ENCODE data around the gene UBE2L3.
A peak's percentile ranks its signal among the peaks of the same experiment; 100 is the strongest.
"Not testable (repeated sequence)": the region's sequence is repeated elsewhere in the genome, so short reads cannot be mapped to it uniquely, and the experiment has no call there.

The UBE2L3 gene

DNA sequence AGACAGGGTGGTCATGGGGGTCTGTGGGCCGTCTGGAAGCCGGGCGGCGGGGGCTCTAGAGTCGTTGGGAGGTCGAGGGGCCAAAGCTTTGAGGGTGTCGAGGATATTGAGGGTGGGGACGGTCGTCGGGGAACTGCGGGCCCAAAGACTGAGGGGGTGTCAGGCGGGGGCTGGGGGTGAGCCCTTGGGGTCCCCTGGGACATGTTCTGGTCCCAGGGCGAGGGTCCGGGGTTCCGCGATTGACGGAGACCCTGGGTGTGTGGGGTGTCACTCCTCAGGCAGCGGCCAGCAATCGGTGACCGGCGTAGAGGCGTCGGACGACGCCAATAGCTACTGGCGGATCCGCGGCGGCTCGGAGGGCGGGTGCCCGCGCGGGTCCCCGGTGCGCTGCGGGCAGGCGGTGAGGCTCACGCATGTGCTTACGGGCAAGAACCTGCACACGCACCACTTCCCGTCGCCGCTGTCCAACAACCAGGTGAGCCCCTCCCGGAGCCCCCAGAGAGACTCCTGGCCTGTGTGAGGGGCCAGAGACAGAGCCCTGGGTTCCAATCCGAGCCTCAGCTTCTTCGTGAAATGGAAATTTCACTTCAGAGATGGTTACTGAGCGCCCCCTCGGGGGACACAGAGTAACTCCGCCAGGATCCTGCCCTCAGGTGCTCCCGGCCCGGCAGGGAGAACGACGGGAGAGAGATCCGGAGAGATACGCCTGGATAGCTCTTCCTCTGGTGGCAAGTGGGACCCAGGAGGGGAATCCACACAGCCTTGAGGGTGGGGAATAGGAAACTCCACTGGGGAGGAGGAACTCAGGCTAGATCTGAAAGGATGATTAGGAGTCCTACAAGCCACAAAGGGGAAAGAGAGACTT lies 75.3 kb downstream of the UBE2L3 start:
- peak in 1 of 2 donors; percentile 42 for DNase-seq (ENCODE audit: low read depth in 1 of 2, low spot score in 1 of 2)

- no peak for DNase-seq (ENCODE audit: low read depth in 1 of 2, low spot score in 1 of 2)
Observed at GRCh38 chr22:21643533-21644357, 76.2 kb downstream of the UBE2L3 start.

GRCh38 chr22:21645513-21645912 lies 78.0 kb downstream of the UBE2L3 start:
- DNase-seq (ENCODE audit: low read depth in 1 of 2, low spot score in 1 of 2), result not testable (repeated sequence)

DNA sequence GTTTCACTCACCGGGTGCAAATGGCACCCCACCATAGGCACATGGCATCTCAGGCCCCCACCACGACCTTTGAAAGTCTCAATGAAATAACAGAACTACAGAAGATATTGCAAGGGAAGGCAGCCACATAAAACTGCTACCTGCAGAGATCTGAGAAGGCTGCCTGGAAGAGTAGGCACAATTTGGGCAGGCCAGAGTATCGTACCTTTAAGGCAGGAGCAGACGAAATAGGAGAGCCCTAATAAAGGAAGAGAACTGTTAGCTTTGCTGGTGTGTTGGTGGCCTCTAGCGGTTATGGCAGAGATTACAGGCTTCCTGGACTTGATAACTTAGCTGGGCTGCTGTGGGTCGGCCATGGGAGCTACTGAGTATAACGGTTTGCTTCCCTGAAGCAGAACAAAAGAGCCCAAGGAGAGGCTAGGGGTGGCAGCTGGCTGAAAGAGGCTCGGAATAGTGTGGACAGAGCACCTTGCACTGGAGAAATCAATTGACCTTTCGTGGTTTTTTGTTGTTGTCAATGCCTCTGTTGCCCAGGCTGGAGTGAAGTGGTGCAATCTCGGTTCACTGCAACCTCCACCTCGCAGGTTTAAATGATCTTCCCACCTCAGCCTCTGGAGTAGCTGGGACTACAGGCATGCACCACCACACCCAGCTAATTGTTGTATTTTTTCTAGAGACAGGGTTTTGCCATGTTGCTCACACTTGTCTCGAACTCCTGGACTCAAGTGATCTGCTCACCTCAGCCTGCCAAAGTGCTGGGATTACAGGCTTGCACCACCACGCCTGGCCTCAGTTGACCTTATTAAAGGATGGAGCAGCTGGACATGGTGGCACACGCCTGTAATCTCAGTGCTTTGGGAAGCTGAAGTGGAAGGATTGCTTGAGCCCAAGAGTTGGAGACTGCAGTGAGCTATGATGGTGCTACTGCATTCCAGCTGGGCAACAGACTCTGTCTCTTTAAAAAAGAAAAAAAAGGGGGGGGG lies 79.4 kb downstream of the UBE2L3 start:
- DNase-seq (ENCODE audit: low read depth in 1 of 2, low spot score in 1 of 2), result peak; percentile 55 to 59

DNA sequence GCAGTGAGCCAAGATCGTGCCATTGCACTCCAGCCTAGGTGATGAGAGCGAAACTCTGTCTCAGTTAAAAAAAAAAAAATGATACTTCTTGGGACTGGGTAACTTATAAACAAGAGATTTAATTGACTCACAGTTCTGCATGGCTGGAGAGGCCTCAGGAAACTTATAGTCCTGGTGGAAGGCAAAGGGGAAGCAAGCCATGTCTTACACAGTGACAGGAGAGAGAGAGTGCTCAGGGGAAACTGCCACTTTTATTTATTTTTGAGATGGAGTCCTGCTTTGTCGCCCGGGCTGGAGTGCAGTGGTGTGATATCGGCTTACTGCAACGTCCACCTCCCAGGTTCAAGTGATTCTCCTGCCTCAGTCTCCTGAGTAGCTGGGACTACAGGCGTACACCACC lies 82.8 kb downstream of the UBE2L3 start:
- DNase-seq (ENCODE audit: low read depth in 1 of 2, low spot score in 1 of 2), result no peak

DNA sequence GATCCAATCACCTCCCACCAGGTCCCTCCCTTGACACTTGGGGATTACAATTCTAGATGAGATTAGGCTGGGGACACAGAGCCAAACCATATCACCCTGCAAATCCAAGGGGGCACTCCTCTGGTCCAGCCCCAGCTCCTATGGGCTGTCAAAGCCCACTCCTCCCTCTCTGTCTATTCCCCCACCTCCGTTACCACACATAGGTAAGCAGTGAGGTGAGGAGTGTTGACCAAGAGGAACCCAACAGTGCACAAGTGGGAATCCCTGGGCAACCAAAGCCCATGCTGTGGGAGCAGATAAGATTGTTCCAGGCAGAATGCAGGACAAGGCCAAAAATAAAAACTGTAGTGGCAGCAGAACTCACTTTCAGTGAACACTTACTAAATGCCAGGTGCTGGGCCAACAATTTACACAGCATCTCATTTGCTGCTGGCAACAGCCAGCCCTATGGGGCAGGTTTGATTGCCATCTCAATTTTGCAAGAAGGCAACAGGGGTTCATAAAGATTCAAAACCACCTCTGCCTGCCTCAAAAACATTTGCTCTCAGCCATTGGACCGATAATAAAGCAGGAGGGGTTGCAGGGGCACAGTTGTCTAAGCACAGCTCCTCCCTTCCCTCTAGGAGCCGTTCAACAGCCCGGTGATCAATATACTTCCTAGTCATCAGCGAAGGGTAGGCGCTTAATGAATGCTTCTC lies 83.5 kb downstream of the UBE2L3 start:
- DNase-seq (ENCODE audit: low read depth in 1 of 2, low spot score in 1 of 2), result no peak

- no peak for DNase-seq (ENCODE audit: low read depth in 1 of 2, low spot score in 1 of 2)
Observed at GRCh38 chr22:21651521-21652009, 84.1 kb downstream of the UBE2L3 start.

GRCh38 chr22:21652010-21652546 lies 84.6 kb downstream of the UBE2L3 start:
- peak; percentile 61 to 71 for DNase-seq (ENCODE audit: low read depth in 1 of 2, low spot score in 1 of 2)

DNA sequence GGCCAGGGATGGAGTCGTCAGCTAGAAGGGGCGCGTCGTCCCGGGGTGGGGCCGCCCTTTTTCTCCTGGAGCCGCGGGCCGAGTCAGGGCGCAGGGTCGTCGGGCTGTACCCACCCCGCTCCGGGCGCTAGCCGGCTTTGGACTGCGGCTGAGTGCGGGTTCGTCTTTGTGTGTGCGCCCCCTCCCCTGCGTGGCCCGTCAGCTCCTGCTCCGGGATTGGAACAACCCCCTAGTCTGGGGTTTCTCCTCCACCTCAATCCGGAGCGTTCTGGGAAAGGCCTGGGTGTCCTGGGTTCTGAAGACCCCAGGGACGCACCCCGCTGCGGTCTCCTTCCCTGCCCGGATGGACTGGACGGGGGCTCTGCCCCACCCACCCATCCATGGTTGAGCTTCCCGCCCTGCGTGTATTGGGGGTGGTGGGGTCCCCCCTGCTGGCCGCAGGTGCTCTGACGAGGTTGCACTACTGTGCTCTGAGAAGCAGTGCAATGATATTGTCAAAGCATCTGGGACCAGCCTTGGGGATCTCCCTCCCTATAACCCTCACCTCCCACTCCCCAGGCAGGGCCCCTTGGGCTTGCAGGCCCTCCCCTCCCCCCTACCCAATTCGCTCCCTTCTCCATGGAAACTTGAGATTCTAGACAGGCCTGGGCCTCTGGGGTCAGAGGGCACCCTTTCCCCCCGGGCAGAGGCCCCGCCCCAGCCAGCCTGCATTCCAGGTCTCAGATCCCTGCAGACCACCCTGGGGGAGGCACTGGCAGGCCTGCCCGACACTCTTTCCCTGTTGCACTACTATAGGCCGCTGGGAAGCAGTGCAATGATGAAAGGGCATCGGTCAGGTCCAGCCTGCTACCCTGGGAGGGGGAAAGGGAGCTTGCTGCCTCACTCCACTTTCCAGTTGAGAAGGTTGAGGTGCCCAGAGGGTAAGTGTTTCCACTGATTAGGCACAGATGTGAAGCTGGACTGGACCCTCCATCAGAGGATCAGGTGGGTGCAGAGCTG lies 85.3 kb downstream of the UBE2L3 start:
- DNase-seq (ENCODE audit: low read depth in 1 of 2, low spot score in 1 of 2), result no peak

DNA sequence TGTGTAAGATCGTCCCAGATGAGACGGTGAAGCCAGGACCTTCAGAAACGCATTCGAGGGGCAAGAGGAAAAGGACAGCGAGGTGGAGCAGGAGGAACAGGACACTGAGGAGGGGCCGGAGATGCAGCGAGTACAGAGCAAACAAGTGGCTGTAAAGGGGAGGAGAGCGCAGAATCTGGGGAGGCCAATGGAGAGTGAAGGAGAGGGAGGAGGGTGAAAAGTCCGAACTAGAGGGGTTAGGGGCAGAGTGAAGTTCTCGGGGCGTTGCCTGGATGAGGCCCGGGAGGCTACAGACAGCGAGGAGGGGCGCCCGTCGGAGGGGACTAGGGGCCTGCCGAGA lies 89.5 kb downstream of the UBE2L3 start:
- no peak for DNase-seq (ENCODE audit: low read depth in 1 of 2, low spot score in 1 of 2)

DNA sequence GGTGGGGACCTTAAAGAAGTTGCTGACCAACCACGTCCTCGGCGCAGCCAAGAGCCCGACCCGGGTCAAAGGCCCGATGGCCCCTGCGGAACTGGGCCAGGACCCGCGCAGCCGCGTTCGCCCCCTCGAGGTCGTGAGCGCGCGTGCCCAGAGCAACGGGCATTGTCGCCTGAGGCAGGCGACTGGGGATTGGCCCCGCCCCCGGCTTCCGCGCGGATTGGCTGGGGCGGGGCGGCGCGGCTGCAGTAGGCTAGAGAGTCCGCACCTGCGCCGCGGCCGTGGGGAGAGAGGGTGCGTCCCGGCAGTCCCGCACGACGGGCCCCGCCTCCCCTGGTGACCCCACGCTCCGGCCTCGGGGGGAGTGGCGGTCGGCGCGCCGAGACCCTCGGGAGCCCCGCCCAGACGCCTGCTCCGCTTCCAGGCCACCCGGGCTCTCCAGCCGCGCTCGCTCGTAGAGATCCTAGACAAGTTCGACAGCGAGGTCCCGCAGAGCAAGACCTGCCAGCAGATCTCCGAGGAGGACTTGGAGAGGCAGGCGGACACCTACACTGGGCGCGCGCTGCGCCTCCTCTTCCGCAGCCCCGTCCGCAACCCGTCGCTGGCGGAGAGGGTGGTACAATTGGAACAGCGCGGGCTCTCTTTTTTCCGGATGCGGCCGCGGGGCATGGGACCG lies 90.0 kb downstream of the UBE2L3 start:
- DNase-seq (ENCODE audit: low read depth in 1 of 2, low spot score in 1 of 2), result peak; percentile 48 to 71

DNA sequence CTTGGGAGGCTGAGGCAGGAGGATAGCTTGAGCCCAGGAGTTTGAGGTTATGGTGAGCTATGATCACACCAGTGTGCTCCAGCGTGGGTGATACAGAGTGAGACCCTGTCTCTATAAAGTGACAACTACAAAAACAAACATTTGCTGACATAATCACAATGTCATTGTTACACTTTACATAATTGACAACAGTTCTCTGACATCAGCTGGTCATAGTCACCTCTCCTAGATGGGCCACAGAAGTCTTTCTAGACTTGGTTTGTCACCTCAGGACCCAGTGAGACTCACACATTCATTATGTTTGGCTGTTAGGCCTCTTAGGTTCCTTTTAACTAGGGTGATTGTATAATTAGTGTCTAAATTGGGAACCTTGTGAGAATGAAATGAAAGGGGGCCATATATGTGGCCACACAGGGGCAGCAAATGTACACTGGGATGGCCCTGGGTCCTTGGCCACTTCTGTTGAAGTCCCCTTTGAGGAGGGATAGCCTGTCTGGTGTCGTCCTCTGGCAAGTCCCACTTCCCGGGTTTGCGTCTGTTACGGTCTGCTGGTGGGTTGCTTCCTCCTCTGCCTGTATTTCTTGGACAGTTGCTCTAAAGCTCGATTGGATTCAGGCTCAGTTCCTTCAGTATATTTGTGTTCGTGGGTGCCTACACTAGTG lies 92.5 kb downstream of the UBE2L3 start:
- no peak for DNase-seq (ENCODE audit: low read depth in 1 of 2, low spot score in 1 of 2)

GRCh38 chr22:21660904-21661303 lies 93.4 kb downstream of the UBE2L3 start:
- no peak for DNase-seq (ENCODE audit: low read depth in 1 of 2, low spot score in 1 of 2)

DNA sequence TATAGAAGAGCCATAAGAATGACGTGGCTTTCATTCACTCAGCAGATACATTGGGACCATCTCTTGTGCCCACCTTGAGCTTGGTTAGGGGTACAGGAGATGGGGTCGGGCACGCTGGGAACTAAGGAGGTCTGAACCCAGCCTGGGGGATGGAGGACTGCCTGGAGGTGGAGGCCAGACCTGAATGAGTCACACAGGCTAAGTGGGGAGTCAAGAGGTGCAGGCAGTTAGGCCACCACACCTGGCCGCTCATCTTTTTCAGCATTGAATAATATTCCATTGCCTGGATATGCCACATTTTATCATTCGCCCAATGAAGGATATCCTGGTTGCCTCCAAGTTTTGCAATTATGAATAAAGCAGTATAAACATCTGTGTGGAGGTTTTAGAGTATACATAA lies 94.5 kb downstream of the UBE2L3 start:
- no peak for DNase-seq (ENCODE audit: low read depth in 1 of 2, low spot score in 1 of 2)

DNA sequence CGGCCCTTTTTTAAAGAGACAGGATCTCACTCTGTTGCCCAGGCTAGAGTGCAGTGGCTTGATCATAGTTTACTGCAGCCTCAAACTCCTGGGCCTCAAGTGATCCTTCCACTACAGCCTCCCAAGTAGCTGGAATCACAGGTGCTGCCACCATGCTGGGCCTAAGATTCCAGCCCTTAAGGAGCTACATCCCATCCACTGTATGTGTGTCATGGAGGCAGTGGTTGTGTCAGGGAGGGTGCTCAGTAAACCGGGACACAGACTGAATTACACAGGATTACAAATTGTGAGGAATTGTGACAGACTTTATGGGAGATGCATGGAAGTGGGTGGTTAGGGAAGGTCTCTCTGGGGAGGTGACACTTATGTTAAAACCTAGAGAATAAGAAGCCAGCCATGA lies 96.2 kb downstream of the UBE2L3 start:
- DNase-seq (ENCODE audit: low read depth in 1 of 2, low spot score in 1 of 2), result no peak

- DNase-seq (ENCODE audit: low read depth in 1 of 2, low spot score in 1 of 2), result no peak
Observed at GRCh38 chr22:21665047-21665851, 97.7 kb downstream of the UBE2L3 start.

- DNase-seq (ENCODE audit: low read depth in 1 of 2, low spot score in 1 of 2), result no peak
Observed at GRCh38 chr22:21666786-21667185, 99.3 kb downstream of the UBE2L3 start.
